Measurements from ENCODE around the gene HS6ST1.

The HS6ST1 gene

GRCh38 chr2:128301501-128301966, 17.1 kb downstream of the HS6ST1 start:
- DNase-seq (ENCODE audit: low spot score) = peak; percentile 84
- H3K27ac ChIP-seq = peak overlapping the region; percentile 56 to 89
- TF ChIP-seq, protein P1, sequence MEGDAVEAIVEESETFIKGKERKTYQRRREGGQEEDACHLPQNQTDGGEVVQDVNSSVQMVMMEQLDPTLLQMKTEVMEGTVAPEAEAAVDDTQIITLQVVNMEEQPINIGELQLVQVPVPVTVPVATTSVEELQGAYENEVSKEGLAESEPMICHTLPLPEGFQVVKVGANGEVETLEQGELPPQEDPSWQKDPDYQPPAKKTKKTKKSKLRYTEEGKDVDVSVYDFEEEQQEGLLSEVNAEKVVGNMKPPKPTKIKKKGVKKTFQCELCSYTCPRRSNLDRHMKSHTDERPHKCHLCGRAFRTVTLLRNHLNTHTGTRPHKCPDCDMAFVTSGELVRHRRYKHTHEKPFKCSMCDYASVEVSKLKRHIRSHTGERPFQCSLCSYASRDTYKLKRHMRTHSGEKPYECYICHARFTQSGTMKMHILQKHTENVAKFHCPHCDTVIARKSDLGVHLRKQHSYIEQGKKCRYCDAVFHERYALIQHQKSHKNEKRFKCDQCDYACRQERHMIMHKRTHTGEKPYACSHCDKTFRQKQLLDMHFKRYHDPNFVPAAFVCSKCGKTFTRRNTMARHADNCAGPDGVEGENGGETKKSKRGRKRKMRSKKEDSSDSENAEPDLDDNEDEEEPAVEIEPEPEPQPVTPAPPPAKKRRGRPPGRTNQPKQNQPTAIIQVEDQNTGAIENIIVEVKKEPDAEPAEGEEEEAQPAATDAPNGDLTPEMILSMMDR (IDR thresholded peaks at IDR 0.05) = no peak
- peak overlapping the region; percentile 47 for H3K4me3 ChIP-seq

GRCh38 chr2:128301021-128301420, 17.6 kb downstream of the HS6ST1 start:
- Histone ChIP-seq H3K27ac (peak overlapping the region; percentile 56 to 89), H3K4me3 (peak overlapping the region; percentile 47)
- TF ChIP-seq, protein P1 (IDR thresholded peaks at IDR 0.05) = no peak
- no peak for DNase-seq (ENCODE audit: low spot score)

DNA sequence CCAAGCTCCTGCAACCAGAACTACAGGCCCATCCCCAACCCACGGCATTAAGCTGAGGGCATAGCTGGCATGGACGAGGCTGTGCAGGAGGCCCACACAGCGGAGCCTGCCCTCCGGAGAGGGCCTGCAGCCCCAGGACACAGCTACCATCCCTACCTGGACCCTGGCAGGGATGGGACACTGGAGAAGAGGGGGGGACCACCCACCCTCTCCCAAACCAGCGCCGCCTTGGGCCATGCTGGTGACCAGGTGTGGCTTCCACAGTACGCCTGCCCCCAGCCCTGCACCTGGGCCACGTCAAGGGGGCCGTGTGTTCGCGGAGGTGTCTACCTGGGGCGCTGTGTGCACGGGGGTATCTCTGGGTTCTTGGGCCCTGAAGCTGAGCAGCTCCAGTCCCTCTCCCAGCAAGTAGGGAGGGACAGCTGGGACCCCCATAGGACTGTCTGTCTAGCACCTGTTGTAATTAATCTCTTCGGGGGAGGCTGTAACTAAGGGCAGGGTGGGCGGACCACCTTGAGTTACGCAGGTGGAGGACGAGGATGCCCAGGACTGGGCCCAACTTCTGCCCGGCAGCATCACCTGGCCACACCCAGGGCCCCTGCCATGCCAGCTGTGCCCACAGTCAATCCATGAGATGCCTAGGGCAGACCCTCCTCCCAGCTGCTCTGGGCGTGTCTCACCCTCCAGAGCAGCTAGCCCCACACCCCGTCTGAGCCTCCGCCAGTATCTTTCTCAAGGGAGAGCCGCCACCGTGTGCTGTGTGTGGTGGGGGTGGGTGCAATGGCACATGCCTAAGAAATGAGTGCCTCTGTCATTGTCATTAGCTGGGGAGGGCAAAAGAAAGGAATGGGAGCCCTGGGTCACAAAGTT, 18.3 kb downstream of the HS6ST1 start:
- DNase-seq (ENCODE audit: low spot score) = no peak
- H3K4me3 ChIP-seq = peak overlapping the region; percentile 47
- TF ChIP-seq, protein P1 (IDR thresholded peaks at IDR 0.05) = no peak
- H3K27ac ChIP-seq = peak overlapping the region; percentile 56 to 89

- TF ChIP-seq, protein P1 (IDR thresholded peaks at IDR 0.05) = no peak
- Histone ChIP-seq H3K4me3 (no peak overlapping the region), H3K27ac (no peak overlapping the region)
- no peak for DNase-seq (ENCODE audit: low spot score)
Observed at GRCh38 chr2:128299628-128300027, 19.0 kb downstream of the HS6ST1 start.

- Histone ChIP-seq H3K4me3 (no peak overlapping the region), H3K27ac (no peak overlapping the region)
- no peak for DNase-seq (ENCODE audit: low spot score)
- TF ChIP-seq, protein P1 (IDR thresholded peaks at IDR 0.05) = no peak
Observed at GRCh38 chr2:128298846-128299507, 19.7 kb downstream of the HS6ST1 start.

DNA sequence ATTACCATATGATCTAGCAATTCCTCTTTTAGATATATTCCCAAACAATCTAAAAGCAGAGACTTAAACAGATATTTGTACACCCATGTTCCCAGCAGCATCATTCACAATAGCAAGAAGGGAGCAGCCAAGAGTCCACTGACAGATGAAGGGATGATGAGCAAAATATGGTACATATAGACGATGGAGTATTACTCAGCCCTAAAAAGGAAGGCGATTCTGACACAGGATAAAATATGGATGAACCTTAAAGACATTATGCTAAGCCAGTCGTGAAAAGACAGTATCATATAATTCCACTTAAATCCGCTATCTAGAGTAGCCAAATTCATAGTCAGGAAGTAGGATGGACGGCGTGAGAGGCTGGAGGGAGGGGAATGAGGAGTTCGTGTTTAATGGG, 20.4 kb downstream of the HS6ST1 start:
- Histone ChIP-seq H3K4me3 (no peak overlapping the region), H3K27ac (no peak overlapping the region)
- TF ChIP-seq, protein P1 (IDR thresholded peaks at IDR 0.05) = no peak
- DNase-seq (ENCODE audit: low spot score) = no peak
